Esophagus muscularis mucosa (tissue), 4 donors: Measurements from ENCODE around the gene HEATR1.

Experiments
- EP300 ChIP-seq: sonication (generic); formaldehyde crosslinking; IDR thresholded peaks from one replicate; pipeline ENCODE4 v1.6.1; 2017; ENCODE audit warnings: antibody characterized with exemption
- POLR2A ChIP-seq: fragments of 450-650 bp; IDR thresholded peaks from one replicate; pipeline ENCODE4 v1.6.1; 2017; ENCODE audit warnings: antibody characterized with exemption, moderate library complexity, mild to moderate bottlenecking, low read depth
- POLR2AphosphoS5 ChIP-seq, 2 donors: sonication (generic); formaldehyde crosslinking; IDR thresholded peaks; one replicate each; pipeline ENCODE4 v1.6.1; 2017; ENCODE audit warnings: antibody characterized with exemption in 2 of 2
- TF ChIP-seq, protein P1 (sequence below), 3 experiments: fragments of 200-600 bp in 2 of 3; fragments of 450-650 bp in 1 of 3; sonication (generic) in 2 of 3; IDR thresholded peaks; one replicate each; pipeline ENCODE4 v1.5.1; 2017 to 2019; ENCODE audit warnings: antibody characterized with exemption in 3 of 3, mild to moderate bottlenecking in 2 of 3, moderate library complexity in 1 of 3

DNA sequence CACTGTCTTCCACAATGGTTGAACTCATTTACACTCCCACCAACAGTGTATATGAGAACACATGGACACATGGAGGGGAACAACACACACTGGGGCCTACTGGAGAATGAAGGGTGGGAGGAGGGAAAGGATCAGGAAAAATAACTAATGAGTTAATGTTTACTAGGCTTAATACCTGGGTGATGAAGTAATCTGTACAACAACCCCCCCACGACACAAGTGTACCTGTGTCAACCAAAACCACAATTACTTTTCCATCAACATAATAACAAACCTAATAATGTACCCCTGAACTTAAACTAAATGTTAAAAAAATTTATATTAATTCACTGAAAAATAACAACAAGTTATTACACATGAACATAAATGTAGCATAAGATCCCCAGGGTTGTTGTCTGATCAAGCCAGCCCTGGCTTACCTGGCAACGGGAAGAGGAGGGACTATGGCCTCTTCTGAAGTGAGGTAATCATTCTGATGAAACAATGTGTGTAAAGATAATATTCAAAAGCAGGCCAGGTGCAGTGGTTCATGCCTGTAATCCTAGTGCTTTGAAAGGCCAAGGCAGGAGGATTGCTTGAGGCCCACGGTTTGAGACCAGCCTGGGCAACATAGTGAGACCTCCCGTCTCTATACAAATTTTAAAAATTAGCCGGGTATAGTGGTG, 40.8 kb upstream of the HEATR1 start:
- TF ChIP-seq POLR2A: no peak
- TF ChIP-seq, protein P1, sequence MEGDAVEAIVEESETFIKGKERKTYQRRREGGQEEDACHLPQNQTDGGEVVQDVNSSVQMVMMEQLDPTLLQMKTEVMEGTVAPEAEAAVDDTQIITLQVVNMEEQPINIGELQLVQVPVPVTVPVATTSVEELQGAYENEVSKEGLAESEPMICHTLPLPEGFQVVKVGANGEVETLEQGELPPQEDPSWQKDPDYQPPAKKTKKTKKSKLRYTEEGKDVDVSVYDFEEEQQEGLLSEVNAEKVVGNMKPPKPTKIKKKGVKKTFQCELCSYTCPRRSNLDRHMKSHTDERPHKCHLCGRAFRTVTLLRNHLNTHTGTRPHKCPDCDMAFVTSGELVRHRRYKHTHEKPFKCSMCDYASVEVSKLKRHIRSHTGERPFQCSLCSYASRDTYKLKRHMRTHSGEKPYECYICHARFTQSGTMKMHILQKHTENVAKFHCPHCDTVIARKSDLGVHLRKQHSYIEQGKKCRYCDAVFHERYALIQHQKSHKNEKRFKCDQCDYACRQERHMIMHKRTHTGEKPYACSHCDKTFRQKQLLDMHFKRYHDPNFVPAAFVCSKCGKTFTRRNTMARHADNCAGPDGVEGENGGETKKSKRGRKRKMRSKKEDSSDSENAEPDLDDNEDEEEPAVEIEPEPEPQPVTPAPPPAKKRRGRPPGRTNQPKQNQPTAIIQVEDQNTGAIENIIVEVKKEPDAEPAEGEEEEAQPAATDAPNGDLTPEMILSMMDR (IDR thresholded peaks at IDR 0.05): no peak
- TF ChIP-seq EP300: no peak
- no peak for TF ChIP-seq POLR2AphosphoS5 (IDR thresholded peaks at IDR 0.05)
